GM23338 (cell line): ENCODE data around the gene SLC39A8. TPM values are rescaled to one million over a fixed set of nuclear protein-coding genes. Genes with fewer than 3 reads are reported as not detected.

Experiments used
- ATAC-seq: fragments of 200-7000 bp; cut with Tn5 transposase; 3 replicates; pipeline ENCODE4 v1.9.1; 2020
- DNase-seq: peaks from one replicate; pipeline ENCODE4 v3.0.0-alpha.2; 2015; ENCODE audit warnings: low spot score
- H2AFZ ChIP-seq: fragments of 200-600 bp; sonication (generic); 2 replicates; pipeline ENCODE4 v1.8.0; 2016; ENCODE audit warnings: antibody characterized with exemption, mild to moderate bottlenecking, moderate library complexity
- H3F3A ChIP-seq: fragments of 200-600 bp; sonication (generic); replicated peaks from 2 replicates; pipeline ENCODE4 v1.8.0; 2017; ENCODE audit warnings: antibody characterized with exemption, mixed run types, low read depth
- H3K27ac ChIP-seq: fragments of 200-600 bp; sonication (generic); 2 replicates; pipeline ENCODE4 v1.6.1; 2016; ENCODE audit warnings: low read depth
- H3K27me3 ChIP-seq: fragments of 200-600 bp; sonication (generic); 2 replicates; pipeline ENCODE4 v1.8.0; 2016; ENCODE audit warnings: mild to moderate bottlenecking, mixed run types, moderate library complexity; ENCODE audit not compliant: insufficient read depth
- H3K36me3 ChIP-seq: fragments of 200-600 bp; sonication (generic); 2 replicates; pipeline ENCODE4 v1.8.0; 2016; ENCODE audit warnings: mild to moderate bottlenecking; ENCODE audit not compliant: insufficient read depth
- H3K4me1 ChIP-seq: fragments of 200-600 bp; sonication (generic); 2 replicates; pipeline ENCODE4 v1.8.0; 2016; ENCODE audit warnings: mild to moderate bottlenecking, moderate library complexity; ENCODE audit not compliant: insufficient read depth
- H3K4me2 ChIP-seq: fragments of 200-600 bp; sonication (generic); 2 replicates; pipeline ENCODE4 v1.7.1; 2017; ENCODE audit warnings: mixed run types
- H3K4me3 ChIP-seq: fragments of 200-600 bp; sonication (generic); 2 replicates; pipeline ENCODE4 v1.6.1; 2016; ENCODE audit warnings: mixed run types
- H3K79me2 ChIP-seq: fragments of 200-600 bp; sonication (generic); replicated peaks from 2 replicates; pipeline ENCODE4 v1.8.0; 2017; ENCODE audit warnings: mild to moderate bottlenecking; ENCODE audit not compliant: insufficient read depth
- H3K9me2 ChIP-seq: fragments of 200-600 bp; sonication (generic); 2 replicates; pipeline ENCODE4 v1.8.0; 2017; ENCODE audit not compliant: insufficient read depth
- H4K20me1 ChIP-seq: fragments of 200-600 bp; sonication (generic); replicated peaks from 2 replicates; pipeline ENCODE4 v1.8.0; 2017; ENCODE audit warnings: mild to moderate bottlenecking; ENCODE audit not compliant: insufficient read depth
- H3K27ac Mint-ChIP-seq: 2 replicates; pipeline ENCODE4 v1.8.0; 2020; ENCODE audit warnings: inconsistent platforms, mild to moderate bottlenecking, moderate library complexity, mixed read lengths
- H3K27me3 Mint-ChIP-seq: 3 replicates; pipeline ENCODE4 v1.8.0; 2022; ENCODE audit warnings: low read depth, mild to moderate bottlenecking, moderate library complexity, mixed read lengths, inconsistent platforms; ENCODE audit not compliant: insufficient read depth, poor library complexity
- H3K36me3 Mint-ChIP-seq: 3 replicates; pipeline ENCODE4 v1.8.0; 2021; ENCODE audit warnings: low read depth, mild to moderate bottlenecking, inconsistent platforms, moderate library complexity, mixed read lengths
- H3K4me1 Mint-ChIP-seq: 3 replicates; pipeline ENCODE4 v1.8.0; 2020; ENCODE audit warnings: mild to moderate bottlenecking, inconsistent platforms, mixed read lengths
- H3K4me3 Mint-ChIP-seq: 3 replicates; pipeline ENCODE4 v1.8.0; 2021; ENCODE audit warnings: moderate library complexity, mild to moderate bottlenecking, inconsistent platforms, mixed read lengths
- H3K9me3 Mint-ChIP-seq: 3 replicates; pipeline ENCODE4 v1.8.0; 2020; ENCODE audit warnings: moderate library complexity, mild to moderate bottlenecking, inconsistent platforms, mixed read lengths
- CREB1 ChIP-seq: fragments of 250-450 bp; sonication (Bioruptor Pico); IDR thresholded peaks from 2 replicates; pipeline ENCODE4 v1.5.0; 2020; ENCODE audit warnings: low read depth, mild to moderate bottlenecking, moderate library complexity
- EZH2 ChIP-seq: fragments of 200-600 bp; sonication (generic); IDR thresholded peaks from one replicate; pipeline ENCODE4 v1.8.0; 2017; ENCODE audit warnings: antibody characterized with exemption, mild to moderate bottlenecking, low read depth; ENCODE audit not compliant: unreplicated experiment
- JUNB ChIP-seq: IDR thresholded peaks from one replicate; pipeline ENCODE4 v1.6.1; 2016; ENCODE audit warnings: antibody characterized with exemption; ENCODE audit not compliant: unreplicated experiment
- NANOG ChIP-seq: IDR thresholded peaks from 2 replicates; pipeline ENCODE4 v1.6.1; 2016; ENCODE audit warnings: antibody characterized with exemption, borderline replicate concordance
- POLR2AphosphoS5 ChIP-seq: IDR thresholded peaks from 2 replicates; pipeline ENCODE4 v1.6.1; 2016; ENCODE audit warnings: antibody characterized with exemption, low read depth
- STAT1 ChIP-seq: IDR thresholded peaks from one replicate; pipeline ENCODE4 v1.6.1; 2016; ENCODE audit warnings: antibody characterized with exemption; ENCODE audit not compliant: unreplicated experiment
- ZNF114 ChIP-seq: fragments of 250-450 bp; sonication (Bioruptor Pico); IDR thresholded peaks from 2 replicates; pipeline ENCODE4 v1.5.0; 2020; ENCODE audit warnings: mild to moderate bottlenecking, moderate library complexity
- ZNF331 ChIP-seq: fragments of 250-450 bp; sonication (Bioruptor Pico); IDR thresholded peaks from 2 replicates; pipeline ENCODE4 v1.5.0; 2020; ENCODE audit warnings: low read depth, mild to moderate bottlenecking, moderate library complexity
- ZNF462 ChIP-seq: fragments of 250-450 bp; sonication (Bioruptor Pico); IDR thresholded peaks from 2 replicates; pipeline ENCODE4 v1.5.0; 2020; ENCODE audit warnings: mild to moderate bottlenecking, moderate library complexity
- polyA plus RNA-seq: library from polyadenylated mRNA; unstranded; fragments of >200 nt; fragmentation: Nextera tagmentation; extraction: Ambion mirVana; gene quantifications from 2 replicates; pipeline ENCODE4 v1.2.1, GENCODE V29; 2016
- total RNA-seq: library from RNA; depleted of rRNA; stranded (reverse); fragments of >200 nt; shearing (Covaris generic); gene quantifications from 2 replicates; pipeline ENCODE4 v1.2.3, GENCODE V29; 2014
- TF ChIP-seq, protein P1 (sequence below), 2 experiments: fragments of 200-600 bp in 1 of 2; sonication (generic) in 1 of 2; conservative IDR thresholded peaks; 2 replicates each; pipeline versions ENCODE4 v1.5.1 to v1.6.1; 2016 to 2017; ENCODE audit warnings: antibody characterized with exemption in 2 of 2, low read depth in 2 of 2, mild to moderate bottlenecking in 2 of 2, moderate library complexity in 1 of 2

SLC39A8 gene
- total and polyA plus RNA-seq, 2 experiments from 2014 or later, result 20.1 to 42.5 TPM

GRCh38 chr4:102392033-102392744 lies 46.9 kb upstream of the SLC39A8 start:
- Histone ChIP-seq H3K4me2 (peak overlapping the region; percentile 17; the same call in 1 of the 2 replicates), H3K4me1 (peaks cover 29% of the 10 kb centered on the region), H3K27me3 (no peaks in the 10 kb centered on the region), H3K79me2 (no peaks in the 10 kb centered on the region), H3F3A (no peaks in the 10 kb centered on the region), H3K27ac (peak overlapping the region; percentile 64), H3K4me3 (no peak overlapping the region), H2AFZ (peak overlapping the region; percentile 1; the same call in 1 of the 2 replicates), H4K20me1 (no peaks in the 10 kb centered on the region), H3K36me3 (no peaks in the 10 kb centered on the region), H3K9me2 (no peaks in the 10 kb centered on the region; the same call in 1 of the 2 replicates)
- peak; percentile 65 for ATAC-seq
- TF ChIP-seq ZNF114 (CRISPR knock-in tag) (no peak), NANOG (peak; percentile 33; the same call in 1 of the 2 replicates)
- no peak overlapping the region for H3K4me3 Mint-ChIP-seq
- H3K27me3 Mint-ChIP-seq, result peaks cover 4% of the 10 kb centered on the region
- peaks cover 29% of the 10 kb centered on the region for H3K4me1 Mint-ChIP-seq
- no peaks in the 10 kb centered on the region; the same call in 2 of the 3 replicates for H3K9me3 Mint-ChIP-seq
- no peaks in the 10 kb centered on the region for H3K36me3 Mint-ChIP-seq
- DNase-seq, result peak; percentile 52
- H3K27ac Mint-ChIP-seq, result peak overlapping the region; percentile 94

DNA sequence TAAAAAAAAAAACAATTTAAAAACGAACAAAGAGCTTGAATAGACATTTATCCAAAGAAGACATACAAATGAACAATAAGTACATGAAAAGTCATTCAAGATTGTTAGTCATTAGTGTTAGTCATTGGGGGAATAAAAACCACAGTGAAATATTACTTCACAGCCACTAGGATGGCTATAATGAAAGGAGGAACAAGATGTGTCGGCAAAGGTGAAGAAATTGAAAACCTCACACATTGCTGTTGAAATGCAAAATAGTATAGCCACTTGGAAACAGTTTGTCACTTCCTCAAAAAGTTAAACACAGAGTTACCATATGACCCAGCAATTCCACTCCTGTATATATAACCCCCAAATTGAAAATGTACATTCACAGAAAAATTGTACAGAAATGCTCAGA lies 45.2 kb upstream of the SLC39A8 start:
- Histone ChIP-seq H3K36me3 (no peaks in the 10 kb centered on the region), H3K4me3 (no peak overlapping the region), H3K27ac (0 out of 2 replicates have a peak overlapping the region, but pooled peaks have one; percentile 16), H3F3A (no peaks in the 10 kb centered on the region), H3K27me3 (no peaks in the 10 kb centered on the region), H3K9me2 (no peaks in the 10 kb centered on the region; the same call in 1 of the 2 replicates), H2AFZ (no peak overlapping the region), H3K79me2 (no peaks in the 10 kb centered on the region), H3K4me2 (peak overlapping the region; percentile 30), H4K20me1 (no peaks in the 10 kb centered on the region), H3K4me1 (peaks cover 29% of the 10 kb centered on the region)
- H3K27ac Mint-ChIP-seq, result peak overlapping the region; percentile 52; the same call in 1 of the 2 replicates
- H3K36me3 Mint-ChIP-seq, result no peaks in the 10 kb centered on the region
- DNase-seq (no peak), ATAC-seq (no peak)
- H3K4me1 Mint-ChIP-seq, result peaks cover 29% of the 10 kb centered on the region
- H3K4me3 Mint-ChIP-seq, result no peak overlapping the region
- TF ChIP-seq, protein P1, sequence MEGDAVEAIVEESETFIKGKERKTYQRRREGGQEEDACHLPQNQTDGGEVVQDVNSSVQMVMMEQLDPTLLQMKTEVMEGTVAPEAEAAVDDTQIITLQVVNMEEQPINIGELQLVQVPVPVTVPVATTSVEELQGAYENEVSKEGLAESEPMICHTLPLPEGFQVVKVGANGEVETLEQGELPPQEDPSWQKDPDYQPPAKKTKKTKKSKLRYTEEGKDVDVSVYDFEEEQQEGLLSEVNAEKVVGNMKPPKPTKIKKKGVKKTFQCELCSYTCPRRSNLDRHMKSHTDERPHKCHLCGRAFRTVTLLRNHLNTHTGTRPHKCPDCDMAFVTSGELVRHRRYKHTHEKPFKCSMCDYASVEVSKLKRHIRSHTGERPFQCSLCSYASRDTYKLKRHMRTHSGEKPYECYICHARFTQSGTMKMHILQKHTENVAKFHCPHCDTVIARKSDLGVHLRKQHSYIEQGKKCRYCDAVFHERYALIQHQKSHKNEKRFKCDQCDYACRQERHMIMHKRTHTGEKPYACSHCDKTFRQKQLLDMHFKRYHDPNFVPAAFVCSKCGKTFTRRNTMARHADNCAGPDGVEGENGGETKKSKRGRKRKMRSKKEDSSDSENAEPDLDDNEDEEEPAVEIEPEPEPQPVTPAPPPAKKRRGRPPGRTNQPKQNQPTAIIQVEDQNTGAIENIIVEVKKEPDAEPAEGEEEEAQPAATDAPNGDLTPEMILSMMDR (conservative IDR thresholded peaks at IDR 0.05; ENCODE audit: low read depth in 2 of 2), result no peak
- TF ChIP-seq JUNB, result no peak
- TF ChIP-seq POLR2AphosphoS5, result no peak
- TF ChIP-seq STAT1, result no peak
- TF ChIP-seq NANOG, result no peak
- no peak for TF ChIP-seq ZNF114 (CRISPR knock-in tag)
- TF ChIP-seq EZH2, result no peak
- no peak for TF ChIP-seq CREB1 (CRISPR knock-in tag)
- TF ChIP-seq ZNF462, result no peak
- TF ChIP-seq ZNF331 (CRISPR knock-in tag), result no peak
- peaks cover 3% of the 10 kb centered on the region for H3K27me3 Mint-ChIP-seq
- H3K9me3 Mint-ChIP-seq, result no peaks in the 10 kb centered on the region
